GM21390 (cell line): Measurements from ENCODE around the gene RBM17.
"Not testable (repeated sequence)": the region's sequence is repeated elsewhere in the genome, so short reads cannot be mapped to it uniquely, and the experiment has no call there.

Experiments
- ATAC-seq: cut with Tn5 transposase; IDR thresholded peaks from one replicate; pipeline ENCODE4 v1.9.1; 2021; ENCODE audit not compliant: unreplicated experiment

Gene RBM17

DNA sequence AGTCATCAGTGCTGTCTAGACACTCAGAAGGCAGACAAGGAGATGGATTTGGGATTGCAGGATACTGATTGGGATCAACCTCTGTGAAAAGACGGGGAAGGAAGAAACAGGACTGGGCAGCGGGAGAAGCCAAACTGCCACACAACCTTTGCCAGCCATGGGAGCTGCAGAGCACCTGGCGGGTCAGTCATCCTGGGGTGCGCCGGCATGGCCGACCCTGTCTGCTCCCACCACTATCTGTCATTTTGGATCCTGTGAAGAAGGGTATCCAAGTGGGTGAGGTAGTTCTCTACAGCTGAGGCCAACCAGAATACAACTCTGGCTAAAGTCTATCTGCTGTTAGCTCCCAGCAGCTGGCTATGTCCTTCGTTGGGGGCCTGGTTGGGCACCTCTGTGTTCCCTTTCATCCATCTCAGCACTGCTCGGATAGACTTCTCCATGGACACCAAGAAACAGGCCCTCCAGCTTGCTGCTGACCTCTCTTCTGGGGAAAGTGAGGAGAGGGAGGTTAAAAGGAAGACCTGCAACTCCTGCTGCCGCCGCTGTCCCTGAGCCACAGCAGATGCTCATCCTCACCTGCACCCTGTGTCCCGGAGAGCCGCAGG lies 11.7 kb upstream of the RBM17 start:
- ATAC-seq, result no peak

DNA sequence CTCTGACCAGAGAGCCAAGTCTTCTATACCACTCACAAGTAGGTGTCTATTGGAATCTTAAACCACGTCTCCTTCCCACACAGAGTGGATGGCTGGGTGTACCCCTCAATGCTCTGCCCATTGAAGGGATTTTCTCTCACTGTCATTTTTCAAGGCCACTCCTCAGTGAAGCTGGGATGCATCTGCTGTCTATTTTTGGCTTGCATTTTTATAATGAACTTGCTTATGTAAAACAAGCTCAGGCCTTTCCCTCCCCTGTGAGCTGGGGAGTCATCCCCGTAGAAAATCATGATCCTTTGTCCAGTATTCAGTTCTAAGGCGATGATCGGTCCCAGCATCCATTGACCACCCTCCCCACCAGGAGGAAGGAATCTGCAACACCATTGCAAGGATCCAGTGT lies 9.8 kb upstream of the RBM17 start:
- no peak for ATAC-seq

DNA sequence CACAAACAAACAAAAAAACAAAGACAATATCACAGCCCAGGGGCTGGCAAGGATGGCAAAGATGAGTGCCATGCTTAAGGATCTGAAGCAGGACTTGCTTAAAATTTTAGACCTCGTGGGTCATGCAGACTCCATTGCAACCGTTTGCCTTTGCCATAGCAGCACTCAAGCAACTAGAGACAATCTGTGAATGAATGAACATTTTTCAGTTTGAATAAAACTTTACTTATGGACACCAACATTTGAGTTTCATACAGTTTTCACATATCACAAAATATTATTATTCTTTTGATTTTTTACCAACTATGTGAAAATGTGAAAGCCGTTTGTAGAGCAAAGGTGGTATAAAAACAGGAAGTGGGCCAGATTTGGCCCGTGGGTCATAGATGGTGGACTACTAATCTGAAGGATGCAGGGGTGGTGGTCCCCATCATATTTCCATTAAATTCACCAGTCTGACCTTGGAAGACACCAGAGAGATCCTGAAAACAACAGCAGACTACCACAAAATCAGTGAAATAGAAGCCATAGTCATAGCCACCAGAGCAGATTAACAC lies 8.3 kb upstream of the RBM17 start:
- ATAC-seq, result no peak

DNA sequence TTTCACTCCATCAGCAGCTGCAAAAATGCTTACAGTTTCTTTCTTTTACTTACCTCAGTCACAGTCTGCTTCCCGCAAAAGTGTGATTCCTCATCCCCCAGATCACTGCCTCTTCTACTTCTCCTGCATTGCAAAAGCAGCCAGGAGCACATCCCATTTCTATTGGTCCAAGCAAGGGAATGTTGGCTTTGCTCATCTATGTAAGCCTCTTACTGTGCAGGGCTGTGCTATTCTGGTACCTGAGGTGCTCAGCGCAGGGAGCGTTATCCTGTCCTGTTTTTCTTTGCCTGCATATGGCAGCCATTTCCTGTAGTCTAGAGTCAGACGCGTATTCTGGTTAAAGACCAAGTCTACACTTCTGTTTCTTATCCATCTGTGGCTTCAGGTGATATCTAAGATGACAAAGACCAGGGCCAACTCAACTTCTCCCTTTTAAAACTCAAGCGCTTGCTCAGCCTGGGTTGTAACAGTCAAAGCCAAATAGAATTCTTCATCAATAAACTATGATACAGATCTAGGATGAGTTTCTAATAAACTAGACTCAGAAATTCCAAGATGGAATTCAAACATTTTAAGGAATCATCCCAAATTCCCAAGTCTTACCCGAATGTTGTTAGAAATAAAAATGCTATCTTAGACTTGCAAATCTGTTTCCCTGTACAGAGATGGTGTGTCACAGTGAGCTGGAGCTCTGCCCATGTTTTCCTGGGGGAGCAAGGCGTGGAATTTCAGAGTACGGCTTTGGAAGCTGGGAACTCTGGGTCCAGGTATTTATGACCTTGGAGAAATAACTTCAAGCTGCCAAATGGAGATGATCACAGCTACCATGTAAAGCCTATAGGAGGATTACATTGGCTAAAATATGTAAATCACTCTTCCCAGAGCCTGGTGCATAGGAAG lies 6.1 kb upstream of the RBM17 start:
- no peak for ATAC-seq

DNA sequence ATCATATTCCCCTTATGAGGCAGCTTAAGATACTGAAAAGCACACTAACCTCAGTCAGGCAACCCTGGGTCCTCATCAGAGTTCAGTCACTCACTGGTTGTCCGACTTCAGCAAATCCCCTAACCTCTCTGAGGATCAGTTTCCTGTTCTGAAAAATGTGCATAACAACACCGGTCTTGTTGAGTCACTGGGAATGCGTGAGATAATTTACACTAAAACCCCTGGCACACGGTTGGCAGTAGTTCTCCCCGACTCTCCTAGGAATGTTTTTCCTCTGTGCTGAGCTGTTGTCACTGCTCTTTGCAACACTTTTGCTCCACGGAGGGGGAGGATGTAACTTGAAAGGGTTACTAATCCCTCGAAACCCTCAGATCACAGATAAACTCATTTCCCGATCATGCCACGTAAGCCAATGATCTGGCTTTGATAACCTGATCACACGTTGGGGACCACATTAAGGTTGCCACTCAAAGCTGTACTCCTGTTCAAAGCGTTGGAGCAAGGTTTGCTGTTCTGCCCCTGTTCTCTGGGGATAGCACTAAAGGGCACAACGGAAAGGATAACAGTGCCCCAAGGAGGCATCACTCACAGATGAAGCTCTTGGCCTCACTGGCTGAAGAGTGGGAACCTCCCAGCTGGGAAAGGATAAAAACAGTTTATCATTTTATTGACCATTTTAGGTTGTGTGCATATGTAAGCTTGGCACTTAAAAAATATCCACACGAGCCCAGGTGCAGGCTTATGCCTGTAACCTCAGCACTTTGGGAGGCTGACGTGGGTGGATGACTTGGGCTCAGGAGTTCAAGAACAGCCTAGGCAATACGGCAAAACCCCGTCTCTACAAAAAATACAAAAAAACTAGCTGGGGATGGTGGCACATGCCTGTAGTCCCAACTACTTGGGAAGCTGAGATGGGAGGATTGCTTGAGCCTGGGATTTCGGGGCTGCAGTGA lies 5.0 kb upstream of the RBM17 start:
- no peak for ATAC-seq

DNA sequence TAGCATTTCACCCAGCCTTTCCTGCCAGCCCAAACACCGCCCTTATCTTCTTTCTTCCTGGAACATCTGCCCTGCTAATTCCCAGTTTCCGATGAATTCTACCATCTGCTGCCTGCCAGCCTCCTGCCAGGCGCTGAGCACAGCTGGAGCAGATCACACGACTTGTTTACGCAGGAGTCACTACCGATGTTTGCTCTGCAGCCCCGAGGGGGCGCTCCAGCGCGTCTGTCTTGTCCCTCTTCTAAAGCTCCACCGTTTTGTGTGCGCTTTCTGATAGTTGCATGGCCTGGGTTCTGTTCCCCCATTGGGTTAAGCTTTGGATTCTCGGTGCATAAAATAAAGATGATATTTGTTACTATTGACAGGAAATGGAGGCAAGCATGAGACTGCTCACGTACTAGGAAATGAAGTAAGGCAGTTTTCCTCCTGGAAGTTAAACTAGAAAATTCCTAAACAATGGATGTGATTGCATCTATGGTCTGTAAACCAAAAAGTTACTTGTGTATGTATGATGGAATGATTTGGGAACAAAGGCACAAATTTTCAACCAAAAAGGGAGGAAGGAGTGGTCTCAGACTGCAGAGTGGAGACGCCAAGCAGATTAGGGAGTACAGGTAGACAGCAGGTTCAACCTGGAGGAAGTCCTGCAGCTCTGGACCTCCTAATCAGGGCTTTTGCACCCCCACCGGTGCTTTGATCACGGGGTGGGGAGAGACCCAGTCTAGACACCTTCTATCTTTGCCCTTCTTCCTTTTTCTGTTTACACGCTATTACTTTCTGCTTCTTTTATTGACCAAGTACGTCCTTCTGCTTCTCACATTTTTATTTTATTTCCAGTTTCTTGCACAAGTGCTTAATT lies 2.2 kb upstream of the RBM17 start:
- peak; percentile 52 for ATAC-seq

DNA sequence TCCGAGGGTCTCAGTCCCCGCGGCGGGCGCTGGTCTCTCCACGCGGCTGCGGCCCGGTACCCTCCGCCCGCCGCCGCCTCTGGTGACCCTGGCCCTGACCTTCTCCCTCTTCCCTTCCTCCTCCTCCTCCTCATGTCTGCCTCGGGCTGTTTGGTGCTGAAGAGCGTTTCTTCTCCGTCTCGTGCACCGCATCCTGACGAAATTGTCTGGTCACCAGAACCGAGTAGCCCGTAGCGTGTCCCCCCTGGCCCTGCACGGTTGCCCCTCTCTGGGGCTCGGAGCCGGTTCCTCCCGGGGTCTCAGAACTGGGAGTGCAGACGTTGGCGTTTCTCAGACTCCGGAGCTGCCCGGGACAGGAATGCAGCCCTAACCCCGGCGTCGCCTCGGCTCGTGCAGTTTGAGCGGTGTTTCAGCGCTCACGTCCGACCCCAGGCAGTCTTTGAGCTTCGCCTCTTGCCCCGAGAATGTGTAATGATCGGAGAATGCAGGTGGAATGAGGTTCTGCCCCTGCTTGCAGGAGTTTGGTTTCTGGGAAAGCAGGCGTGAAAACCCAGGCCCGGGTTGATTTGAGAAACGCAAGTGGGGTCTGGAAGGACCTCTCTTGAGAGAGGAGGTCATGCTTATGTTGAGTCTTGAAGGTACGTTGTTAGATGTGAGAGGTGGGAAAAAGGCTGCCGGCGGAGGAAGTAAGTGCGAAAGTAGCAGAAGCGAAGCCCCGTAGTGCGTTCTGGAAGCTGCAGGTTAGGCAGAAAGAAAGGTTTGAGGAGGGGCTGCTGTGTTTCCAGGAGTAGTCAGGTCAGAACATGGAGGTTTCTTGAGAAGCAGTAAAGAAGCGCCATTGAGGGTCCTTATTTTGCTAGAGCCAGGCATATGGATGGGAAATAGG lies 743 bp downstream of the RBM17 start:
- peak; percentile 21 for ATAC-seq

DNA sequence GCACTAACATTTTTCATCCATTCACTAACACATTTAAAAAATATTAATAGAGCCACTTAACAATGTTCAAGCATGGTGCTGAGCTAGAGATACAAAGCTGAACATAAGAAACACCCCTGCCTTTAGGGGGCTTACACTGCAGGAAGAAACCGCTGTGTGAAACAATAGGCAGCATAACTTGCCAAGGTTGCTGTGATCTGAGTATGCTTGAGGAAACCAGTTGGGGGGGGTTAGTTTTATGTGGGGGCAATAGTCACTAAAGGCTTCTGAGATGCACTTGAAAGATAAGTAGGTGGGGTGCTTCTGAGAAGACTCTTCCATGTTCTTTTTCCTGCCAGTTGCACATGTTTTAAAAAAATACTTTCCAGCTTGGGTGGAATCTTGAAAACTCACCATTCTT lies 2.8 kb downstream of the RBM17 start:
- ATAC-seq, result no peak

DNA sequence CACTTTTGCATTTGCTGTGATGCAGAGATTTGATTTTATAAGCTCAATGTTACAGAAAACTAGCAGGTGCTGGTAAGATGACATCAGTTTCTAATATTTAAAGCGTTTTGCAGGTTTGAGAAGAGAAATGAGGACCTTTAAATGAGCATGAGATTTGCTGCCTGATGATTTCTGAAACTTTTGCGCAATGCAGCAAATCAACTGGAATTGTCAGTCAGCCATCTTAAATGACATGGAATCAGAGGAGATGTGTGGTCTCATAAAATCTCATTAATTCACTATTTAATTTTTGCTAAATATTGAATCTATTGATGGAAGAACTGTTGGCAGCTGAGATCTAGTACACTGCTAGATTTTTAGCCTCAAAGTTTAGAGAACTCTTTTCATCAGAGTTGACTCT lies 3.9 kb downstream of the RBM17 start:
- ATAC-seq, result no peak

DNA sequence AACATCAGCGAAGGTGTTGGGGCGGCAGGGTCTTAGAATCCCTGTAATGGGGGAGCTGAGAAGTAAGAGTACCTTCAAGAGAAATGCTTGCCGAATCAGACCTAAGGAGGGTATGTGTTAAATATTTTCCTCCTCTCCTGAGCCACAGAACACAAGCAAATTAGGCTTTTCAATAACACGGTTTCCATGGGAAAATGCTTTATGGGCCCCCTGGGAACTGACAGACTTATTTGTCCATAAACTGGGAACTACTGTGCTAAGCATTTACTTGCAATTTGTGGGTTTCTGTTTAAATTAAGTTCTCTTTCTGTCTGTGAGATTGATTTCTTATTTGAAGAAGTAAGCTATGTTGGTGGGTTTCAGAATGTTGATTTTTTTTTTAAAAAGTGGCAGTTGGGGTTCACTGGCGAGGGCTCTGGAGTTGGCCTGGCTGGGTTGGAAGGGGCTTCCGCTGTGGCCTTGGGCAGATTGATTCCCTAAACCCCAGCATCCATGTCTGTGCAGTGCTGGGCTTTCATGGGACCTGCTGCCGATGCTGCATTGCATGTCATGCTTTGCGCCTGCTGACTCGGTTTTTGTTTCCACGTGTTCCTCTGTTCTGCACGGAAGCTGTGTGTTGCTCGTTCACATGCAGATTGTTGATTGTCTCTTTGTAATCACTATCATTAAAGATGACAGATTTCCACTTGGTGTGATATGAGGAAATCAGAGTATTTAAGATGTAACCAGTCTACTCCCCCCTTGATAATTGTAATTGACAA lies 7.2 kb downstream of the RBM17 start:
- ATAC-seq, result no peak

DNA sequence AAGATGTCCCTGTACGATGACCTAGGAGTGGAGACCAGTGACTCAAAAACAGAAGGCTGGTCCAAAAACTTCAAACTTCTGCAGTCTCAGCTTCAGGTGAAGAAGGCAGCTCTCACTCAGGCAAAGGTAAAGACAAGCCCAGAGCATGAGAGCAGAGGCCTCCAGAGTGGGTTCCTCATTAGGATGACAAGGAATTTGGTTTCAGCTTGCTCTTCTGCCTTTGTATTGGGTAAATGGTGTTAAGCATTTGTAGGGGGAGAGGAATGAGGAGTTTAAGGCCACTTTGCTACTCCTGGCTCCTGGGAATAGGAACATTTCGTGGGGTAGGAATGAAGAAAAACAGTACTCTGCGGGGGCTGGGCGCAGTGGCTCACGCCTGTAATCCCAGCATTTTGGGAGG lies 8.2 kb downstream of the RBM17 start:
- ATAC-seq, result no peak

DNA sequence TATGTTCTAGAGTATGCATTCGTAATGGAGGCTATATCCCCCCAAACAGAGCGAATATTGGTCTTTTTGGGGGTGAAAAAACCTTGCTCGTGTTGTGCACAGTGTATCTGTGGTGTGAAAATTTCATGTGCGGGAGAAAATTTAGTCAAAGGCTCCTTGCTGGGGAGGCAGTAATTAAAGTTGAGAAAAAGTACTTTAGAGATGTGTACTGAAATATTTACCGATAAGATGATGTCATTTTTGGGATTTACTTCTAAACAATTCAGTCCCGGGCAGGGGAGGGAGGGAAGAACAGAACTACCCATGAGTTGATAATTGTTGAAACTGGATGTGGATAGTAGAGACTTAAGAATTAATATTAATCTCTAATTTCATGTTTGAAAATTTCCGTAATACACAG lies 9.3 kb downstream of the RBM17 start:
- no peak for ATAC-seq

DNA sequence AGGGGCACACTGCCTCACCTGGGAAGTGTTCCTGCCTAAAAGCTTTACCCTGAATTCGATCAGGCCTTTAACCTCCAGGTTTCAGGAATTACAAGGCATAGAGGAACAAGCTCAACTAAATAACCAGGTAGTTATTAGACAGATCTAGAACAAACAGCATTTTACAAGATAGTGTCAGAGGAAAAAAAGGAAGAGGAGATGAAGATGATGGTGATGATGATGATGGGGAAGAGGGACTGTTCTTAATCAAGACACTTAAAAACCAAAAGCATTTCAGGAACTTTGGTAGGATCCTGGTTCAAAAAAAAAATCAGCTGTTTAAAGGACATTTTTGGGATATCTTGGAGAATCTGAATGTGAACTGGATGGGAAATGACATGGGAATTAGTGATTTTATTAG lies 11.5 kb downstream of the RBM17 start:
- no peak for ATAC-seq

DNA sequence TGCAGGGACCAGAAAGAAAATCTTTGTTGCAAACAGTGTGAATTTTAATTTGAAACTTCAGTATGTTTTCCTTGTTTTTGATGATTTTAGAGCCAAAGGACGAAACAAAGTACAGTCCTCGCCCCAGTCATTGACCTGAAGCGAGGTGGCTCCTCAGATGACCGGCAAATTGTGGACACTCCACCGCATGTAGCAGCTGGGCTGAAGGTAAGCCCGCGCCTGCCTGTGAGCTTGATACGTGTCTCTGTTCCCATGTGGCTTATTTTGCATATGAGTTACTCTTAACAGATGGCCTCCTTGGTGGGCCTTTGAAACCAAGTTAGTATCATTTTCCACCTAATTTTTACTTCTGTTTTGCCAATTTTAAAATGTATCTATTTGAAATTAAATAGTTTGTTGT lies 12.3 kb downstream of the RBM17 start:
- ATAC-seq, result peak; percentile 77

DNA sequence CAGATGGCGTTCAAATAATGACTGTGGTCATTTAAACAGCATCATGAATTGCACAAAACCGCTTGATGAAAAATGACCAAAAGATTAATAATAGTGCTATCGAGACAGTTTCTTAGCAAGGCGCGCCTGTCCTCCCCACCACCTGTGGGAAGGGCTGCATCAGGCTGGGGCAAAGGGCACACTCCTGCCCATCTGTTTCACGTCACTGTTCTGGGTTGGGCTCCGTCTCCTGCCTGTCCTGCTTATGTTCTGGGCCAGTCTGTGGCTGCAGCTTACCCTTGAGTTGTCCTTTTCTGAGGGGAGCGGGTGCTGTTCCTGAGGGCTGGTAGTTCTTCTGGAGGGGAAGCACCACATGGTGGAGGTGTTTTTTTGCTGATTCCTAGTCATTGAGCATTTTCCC lies 13.3 kb downstream of the RBM17 start:
- ATAC-seq, result no peak

DNA sequence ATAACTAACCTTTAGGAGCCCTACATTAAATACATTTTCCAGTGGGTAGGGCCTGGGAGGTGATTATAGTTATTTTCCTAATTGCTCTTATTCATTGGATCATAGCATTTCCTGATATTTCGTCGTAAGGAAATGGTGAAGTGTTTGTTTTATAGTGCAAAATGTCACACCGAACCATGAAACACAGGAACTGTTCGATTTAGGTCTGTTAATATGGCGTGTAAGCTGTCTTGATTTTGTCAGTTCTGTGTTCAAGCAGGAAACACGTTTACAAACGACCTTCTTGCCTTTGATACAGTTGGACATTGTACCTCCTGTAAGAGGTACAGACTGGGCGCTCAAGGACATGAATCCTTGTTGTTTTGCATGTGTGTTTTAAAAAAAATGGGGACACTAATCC lies 14.8 kb downstream of the RBM17 start:
- no peak for ATAC-seq

DNA sequence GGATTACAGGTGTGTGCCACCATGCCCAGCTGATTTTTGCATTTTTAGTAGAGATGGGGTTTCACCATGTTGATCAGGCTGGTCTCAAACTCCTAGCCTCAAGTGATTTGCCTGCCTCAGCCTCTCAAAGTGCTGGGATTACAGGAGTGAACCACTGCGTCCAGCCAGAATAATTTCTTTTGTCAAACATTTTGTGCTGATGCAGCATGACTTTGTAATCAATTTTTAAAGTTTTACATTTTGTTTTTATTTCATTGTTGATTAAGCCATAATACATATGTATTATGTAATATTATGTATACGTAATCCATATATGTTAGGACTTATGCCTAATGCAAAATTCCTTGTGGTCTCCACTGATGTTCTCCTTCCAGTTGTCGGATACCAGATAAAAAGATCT lies 18.8 kb downstream of the RBM17 start:
- not testable (repeated sequence) for ATAC-seq

DNA sequence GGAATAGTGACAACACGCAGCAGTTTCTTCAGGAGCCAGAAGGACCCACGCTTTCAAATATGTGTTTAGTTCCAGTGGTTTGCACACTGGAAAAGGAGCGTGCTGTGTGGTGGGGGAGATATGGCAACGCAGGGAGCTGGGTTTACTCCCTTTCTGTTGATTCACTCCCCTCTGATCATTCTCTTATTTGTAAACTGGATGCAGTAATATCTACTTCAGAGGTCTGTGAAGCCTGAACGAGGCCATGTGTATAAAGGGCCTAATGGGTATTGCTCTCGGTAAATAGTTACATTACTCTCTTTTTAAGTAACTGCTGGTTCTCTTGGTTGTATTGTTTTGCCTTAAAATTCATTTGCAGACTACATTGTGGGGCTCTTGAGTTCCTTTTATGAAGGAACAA lies 19.2 kb downstream of the RBM17 start:
- no peak for ATAC-seq
